BE2C (cell line): ENCODE data around the gene NSL1.

Experiments used
- DNase-seq: peaks from one replicate; pipeline ENCODE4 v3.0.0-alpha.2; 2020
- H3K27me3 ChIP-seq: fragments of 250-450 bp; sonication (Bioruptor Pico); 2 replicates; pipeline ENCODE4 v1.5.1; 2020; ENCODE audit warnings: mild to moderate bottlenecking
- H3K36me3 ChIP-seq: fragments of 250-450 bp; sonication (Bioruptor Pico); 2 replicates; pipeline ENCODE4 v1.5.1; 2020; ENCODE audit warnings: mild to moderate bottlenecking
- H3K4me1 ChIP-seq: fragments of 250-450 bp; sonication (Bioruptor Pico); 2 replicates; pipeline ENCODE4 v1.5.1; 2020
- H3K4me3 ChIP-seq: 2 replicates; pipeline ENCODE4 v1.5.1; 2011; ENCODE audit warnings: low read depth, low read length
- H3K9me3 ChIP-seq: fragments of 250-450 bp; sonication (Bioruptor Pico); 2 replicates; pipeline ENCODE4 v1.5.1; 2020
- CTCF ChIP-seq: IDR thresholded peaks from 2 replicates; pipeline ENCODE4 v1.5.1; 2012; ENCODE audit warnings: mild to moderate bottlenecking, low read depth, low read length

The NSL1 gene

GRCh38 chr1:212825798-212826452 is 34.3 kb upstream of the NSL1 start:
- Histone ChIP-seq H3K27me3 (no peaks in the 10 kb centered on the region), H3K9me3 (no peaks in the 10 kb centered on the region; the same call in 1 of the 2 replicates), H3K36me3 (no peaks in the 10 kb centered on the region), H3K4me1 (no peaks in the 10 kb centered on the region), H3K4me3 (no peak overlapping the region)
- no peak for DNase-seq
- TF ChIP-seq CTCF, result no peak

- DNase-seq, result no peak
- H3K36me3 ChIP-seq, result no peaks in the 10 kb centered on the region
- H3K4me3 ChIP-seq, result no peak overlapping the region
- no peaks in the 10 kb centered on the region; the same call in 1 of the 2 replicates for H3K9me3 ChIP-seq
- no peaks in the 10 kb centered on the region for H3K4me1 ChIP-seq
- no peak for TF ChIP-seq CTCF
- H3K27me3 ChIP-seq, result no peaks in the 10 kb centered on the region
These were observed 32.6 kb upstream of the NSL1 start for GRCh38 chr1:212824201-212824600.

GRCh38 chr1:212822956-212823355 is 31.4 kb upstream of the NSL1 start:
- Histone ChIP-seq H3K27me3 (no peaks in the 10 kb centered on the region), H3K4me1 (no peaks in the 10 kb centered on the region), H3K4me3 (no peak overlapping the region), H3K9me3 (no peaks in the 10 kb centered on the region; the same call in 1 of the 2 replicates), H3K36me3 (no peaks in the 10 kb centered on the region)
- no peak for DNase-seq
- no peak for TF ChIP-seq CTCF

GRCh38 chr1:212820969-212821368 is 29.4 kb upstream of the NSL1 start:
- H3K4me3 ChIP-seq, result no peak overlapping the region
- H3K9me3 ChIP-seq, result no peaks in the 10 kb centered on the region; the same call in 1 of the 2 replicates
- TF ChIP-seq CTCF, result no peak
- DNase-seq, result no peak
- no peaks in the 10 kb centered on the region for H3K36me3 ChIP-seq
- no peaks in the 10 kb centered on the region for H3K27me3 ChIP-seq
- no peaks in the 10 kb centered on the region for H3K4me1 ChIP-seq

GRCh38 chr1:212819726-212820125 is 28.1 kb upstream of the NSL1 start:
- Histone ChIP-seq H3K36me3 (no peaks in the 10 kb centered on the region; the same call in 1 of the 2 replicates), H3K9me3 (no peaks in the 10 kb centered on the region; the same call in 1 of the 2 replicates), H3K27me3 (no peaks in the 10 kb centered on the region), H3K4me1 (no peaks in the 10 kb centered on the region), H3K4me3 (no peak overlapping the region)
- no peak for DNase-seq
- TF ChIP-seq CTCF, result no peak

- no peak for DNase-seq
- H3K4me3 ChIP-seq, result no peak overlapping the region
- no peaks in the 10 kb centered on the region for H3K4me1 ChIP-seq
- H3K27me3 ChIP-seq, result no peaks in the 10 kb centered on the region
- H3K9me3 ChIP-seq, result no peaks in the 10 kb centered on the region
- H3K36me3 ChIP-seq, result no peaks in the 10 kb centered on the region; the same call in 1 of the 2 replicates
- no peak for TF ChIP-seq CTCF
These were observed 25.1 kb upstream of the NSL1 start for GRCh38 chr1:212816567-212817278.
